ENCODE data around the gene LXN.

DNA sequence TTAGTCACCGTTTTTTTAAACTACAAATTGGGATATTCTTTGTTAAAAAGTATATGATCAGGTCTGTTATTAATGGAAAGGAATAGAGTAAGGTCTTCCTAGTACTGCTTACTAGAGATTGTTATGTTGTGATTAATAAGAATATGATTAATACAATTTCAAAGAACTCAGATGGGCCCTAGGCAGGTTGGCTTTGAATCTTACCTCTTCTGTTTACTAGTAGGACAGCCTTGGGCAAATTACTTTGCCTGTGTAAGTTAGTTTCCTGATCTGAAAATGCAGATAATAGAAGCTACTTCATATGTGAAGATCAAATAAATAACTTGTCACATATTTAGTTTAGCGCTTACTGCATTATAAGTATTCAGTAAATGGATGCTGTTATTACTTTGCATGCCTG is 21.3 kb downstream of the LXN start:
- TF ChIP-seq RELA (CRISPR knock-in tag; IDR thresholded peaks at IDR 0.05; ENCODE audit: borderline replicate concordance) = no peak
- TF ChIP-seq, protein P1, sequence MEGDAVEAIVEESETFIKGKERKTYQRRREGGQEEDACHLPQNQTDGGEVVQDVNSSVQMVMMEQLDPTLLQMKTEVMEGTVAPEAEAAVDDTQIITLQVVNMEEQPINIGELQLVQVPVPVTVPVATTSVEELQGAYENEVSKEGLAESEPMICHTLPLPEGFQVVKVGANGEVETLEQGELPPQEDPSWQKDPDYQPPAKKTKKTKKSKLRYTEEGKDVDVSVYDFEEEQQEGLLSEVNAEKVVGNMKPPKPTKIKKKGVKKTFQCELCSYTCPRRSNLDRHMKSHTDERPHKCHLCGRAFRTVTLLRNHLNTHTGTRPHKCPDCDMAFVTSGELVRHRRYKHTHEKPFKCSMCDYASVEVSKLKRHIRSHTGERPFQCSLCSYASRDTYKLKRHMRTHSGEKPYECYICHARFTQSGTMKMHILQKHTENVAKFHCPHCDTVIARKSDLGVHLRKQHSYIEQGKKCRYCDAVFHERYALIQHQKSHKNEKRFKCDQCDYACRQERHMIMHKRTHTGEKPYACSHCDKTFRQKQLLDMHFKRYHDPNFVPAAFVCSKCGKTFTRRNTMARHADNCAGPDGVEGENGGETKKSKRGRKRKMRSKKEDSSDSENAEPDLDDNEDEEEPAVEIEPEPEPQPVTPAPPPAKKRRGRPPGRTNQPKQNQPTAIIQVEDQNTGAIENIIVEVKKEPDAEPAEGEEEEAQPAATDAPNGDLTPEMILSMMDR (IDR thresholded peaks at IDR 0.05) = no peak
- no peak for TF ChIP-seq GABPB1 (CRISPR knock-in tag; IDR thresholded peaks at IDR 0.05)
- TF ChIP-seq ETV6 (CRISPR knock-in tag; IDR thresholded peaks at IDR 0.05) = no peak
- TF ChIP-seq MXD4 (CRISPR knock-in tag; IDR thresholded peaks at IDR 0.05; ENCODE audit: borderline replicate concordance) = no peak
- no peak for TF ChIP-seq ATF2 (CRISPR knock-in tag; IDR thresholded peaks at IDR 0.05; ENCODE audit: borderline replicate concordance, low read depth)
- no peak for TF ChIP-seq SP1 (CRISPR knock-in tag; conservative IDR thresholded peaks at IDR 0.05)
- TF ChIP-seq, protein P2, sequence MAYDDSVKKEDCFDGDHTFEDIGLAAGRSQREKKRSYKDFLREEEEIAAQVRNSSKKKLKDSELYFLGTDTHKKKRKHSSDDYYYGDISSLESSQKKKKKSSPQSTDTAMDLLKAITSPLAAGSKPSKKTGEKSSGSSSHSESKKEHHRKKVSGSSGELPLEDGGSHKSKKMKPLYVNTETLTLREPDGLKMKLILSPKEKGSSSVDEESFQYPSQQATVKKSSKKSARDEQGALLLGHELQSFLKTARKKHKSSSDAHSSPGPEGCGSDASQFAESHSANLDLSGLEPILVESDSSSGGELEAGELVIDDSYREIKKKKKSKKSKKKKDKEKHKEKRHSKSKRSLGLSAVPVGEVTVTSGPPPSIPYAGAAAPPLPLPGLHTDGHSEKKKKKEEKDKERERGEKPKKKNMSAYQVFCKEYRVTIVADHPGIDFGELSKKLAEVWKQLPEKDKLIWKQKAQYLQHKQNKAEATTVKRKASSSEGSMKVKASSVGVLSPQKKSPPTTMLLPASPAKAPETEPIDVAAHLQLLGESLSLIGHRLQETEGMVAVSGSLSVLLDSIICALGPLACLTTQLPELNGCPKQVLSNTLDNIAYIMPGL (CRISPR knock-in tag; IDR thresholded peaks at IDR 0.05) = no peak
- no peak for TF ChIP-seq ZNF416 (CRISPR knock-in tag; IDR thresholded peaks at IDR 0.05)
- TF ChIP-seq, protein P3, sequence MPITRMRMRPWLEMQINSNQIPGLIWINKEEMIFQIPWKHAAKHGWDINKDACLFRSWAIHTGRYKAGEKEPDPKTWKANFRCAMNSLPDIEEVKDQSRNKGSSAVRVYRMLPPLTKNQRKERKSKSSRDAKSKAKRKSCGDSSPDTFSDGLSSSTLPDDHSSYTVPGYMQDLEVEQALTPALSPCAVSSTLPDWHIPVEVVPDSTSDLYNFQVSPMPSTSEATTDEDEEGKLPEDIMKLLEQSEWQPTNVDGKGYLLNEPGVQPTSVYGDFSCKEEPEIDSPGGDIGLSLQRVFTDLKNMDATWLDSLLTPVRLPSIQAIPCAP (CRISPR knock-in tag; IDR thresholded peaks at IDR 0.05) = no peak
- TF ChIP-seq, protein P4, sequence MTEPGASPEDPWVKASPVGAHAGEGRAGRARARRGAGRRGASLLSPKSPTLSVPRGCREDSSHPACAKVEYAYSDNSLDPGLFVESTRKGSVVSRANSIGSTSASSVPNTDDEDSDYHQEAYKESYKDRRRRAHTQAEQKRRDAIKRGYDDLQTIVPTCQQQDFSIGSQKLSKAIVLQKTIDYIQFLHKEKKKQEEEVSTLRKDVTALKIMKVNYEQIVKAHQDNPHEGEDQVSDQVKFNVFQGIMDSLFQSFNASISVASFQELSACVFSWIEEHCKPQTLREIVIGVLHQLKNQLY (CRISPR knock-in tag; IDR thresholded peaks at IDR 0.05) = no peak

All from WTC11 (cell line).